Heart left ventricle (tissue), 16 donors: ENCODE measurements around the gene SLC22A23. TPM values are rescaled to one million over a fixed set of nuclear protein-coding genes. Genes with fewer than 3 reads are reported as not detected.

Source experiments
- ATAC-seq, 4 donors: fragments of 200-7000 bp; cut with Tn5 transposase; one replicate each; pipeline ENCODE4 v1.9.1; 2020 to 2022; ENCODE audit warnings: moderate library complexity in 4 of 4, mild to moderate bottlenecking in 3 of 4, moderate number of reproducible peaks in 1 of 4
- DNase-seq, 5 donors: peaks; one replicate each; pipeline ENCODE4 v3.0.0-alpha.2; 2020
- H3K27ac ChIP-seq, 12 donors: fragments of 200-600 bp; sonication (generic) in 4 of 12; one replicate each; pipeline versions ENCODE4 v1.5.0 to v1.8.0; 2016 to 2022; ENCODE audit warnings: mild to moderate bottlenecking in 2 of 12
- H3K27me3 ChIP-seq, 9 donors: fragments of 200-600 bp; sonication (generic) in 2 of 9; one replicate each; pipeline versions ENCODE4 v1.5.1 to v1.8.0; 2016 to 2022; ENCODE audit warnings: mild to moderate bottlenecking in 3 of 9
- H3K36me3 ChIP-seq, 9 donors: fragments of 200-600 bp; sonication (generic) in 2 of 9; one replicate each; pipeline versions ENCODE4 v1.5.0 to v1.8.0; 2018 to 2022; ENCODE audit warnings: mild to moderate bottlenecking in 2 of 9
- H3K4me1 ChIP-seq, 12 donors: fragments of 200-600 bp; sonication (generic) in 4 of 12; one replicate each; pipeline versions ENCODE4 v1.5.0 to v1.8.0; 2016 to 2022; ENCODE audit warnings: mild to moderate bottlenecking in 3 of 12
- H3K4me3 ChIP-seq, 12 donors: fragments of 200-600 bp; sonication (generic) in 4 of 12; one replicate each; pipeline versions ENCODE4 v1.5.0 to v1.8.0; 2017 to 2022; ENCODE audit warnings: mild to moderate bottlenecking in 9 of 12, moderate library complexity in 4 of 12
- H3K9me3 ChIP-seq, 12 donors: fragments of 200-600 bp; sonication (generic) in 4 of 12; one replicate each; pipeline versions ENCODE4 v1.5.0 to v1.8.0; 2016 to 2022; ENCODE audit warnings: mild to moderate bottlenecking in 1 of 12
- POLR2A ChIP-seq, 2 donors: fragments of 450-650 bp; IDR thresholded peaks; one replicate each; pipeline ENCODE4 v1.6.1; 2017; ENCODE audit warnings: antibody characterized with exemption in 2 of 2, mild to moderate bottlenecking in 2 of 2, moderate library complexity in 2 of 2
- WGBS, 4 donors: extraction: QIAGEN DNeasy Blood & Tissue Kit in 2 of 4; methylation state at CpG; one replicate each; pipeline versions ENCODE4 v1.1.5 to v1.1.7; 2013 to 2018; 5-methylcytosine and 5-hydroxymethylcytosine counted together
- intact Hi-C, 10 donors: fragments of 100-400 bp; cut with DNase I; formaldehyde crosslinking; loops; one replicate each; pipeline versions ENCODE4 v1.11.1 to v1.14.2; 2022
- polyA plus RNA-seq, 2 donors: library from polyadenylated mRNA; stranded (reverse); fragments of 200-250 nt; gene quantifications; one replicate each; pipeline ENCODE4 v1.2.3, GENCODE V29; 2013
- total RNA-seq, 9 donors: library from RNA; depleted of rRNA in 2 of 9; stranded (reverse); fragments of >200 nt in 2 of 9; fragmentation: NEBNext Ultra II Directional in 3 of 9; extraction: Animal tissue kit (Norgen Biotek cat#: 25700) in 3 of 9; gene quantifications; one replicate each; pipeline versions ENCODE4 v1.1.0 to v1.2.4, GENCODE V29; 2016 to 2023
- TF ChIP-seq, protein P1 (sequence below), 12 donors: fragments of 200-600 bp; sonication (generic) in 4 of 12; IDR thresholded peaks; one replicate each; pipeline versions ENCODE4 v1.5.0 to v1.8.0; 2018 to 2022; ENCODE audit warnings: antibody characterized with exemption in 12 of 12, mild to moderate bottlenecking in 5 of 12
- donor health status: ischemic (EF 13 %, LVEDD 7.1; RV severe dilation, severe dysfunction).
- donor health status: healthy with polysubstance abuse.
- donor health status: DM: no; HTN: yes; CAD: no.
- donor health status: DM: no; HTN: no; CAD: no.
- donor health status: ischemic (EF 25% LVEDD 6.9; RV normal size, moderate dysfunction).
- donor health status: ischemic (EF 25% LVEDD 5.7; RV mildly dilated, moderate dysfunction).
- donor health status: healthy.
- donor health status: DM: yes; HTN: yes; CAD: no.
- donor health status: ischemic (EF 35%, LVEDD 5.7; RV mildly dilated, moderate dysfunction).
- donor health status: nonischemic (EF 11% LVEDD 7.7; RV severe dilation, severe dysfunction).
- donor health status: DM: yes; HTN: yes; CAD: no.
- donor health status: PGD.
- donor health status: ischemic (EF 29% LVEDD 5.4; RV normal size, mild dysfunction).
- donor health status: nonischemic (EF 23%, LVEDD 6.1; RV moderate dilation, normal function).

SLC22A23 gene
- total and polyA plus RNA-seq, 11 donors, result 2.9 to 12.4 (median 5.2) TPM

DNA sequence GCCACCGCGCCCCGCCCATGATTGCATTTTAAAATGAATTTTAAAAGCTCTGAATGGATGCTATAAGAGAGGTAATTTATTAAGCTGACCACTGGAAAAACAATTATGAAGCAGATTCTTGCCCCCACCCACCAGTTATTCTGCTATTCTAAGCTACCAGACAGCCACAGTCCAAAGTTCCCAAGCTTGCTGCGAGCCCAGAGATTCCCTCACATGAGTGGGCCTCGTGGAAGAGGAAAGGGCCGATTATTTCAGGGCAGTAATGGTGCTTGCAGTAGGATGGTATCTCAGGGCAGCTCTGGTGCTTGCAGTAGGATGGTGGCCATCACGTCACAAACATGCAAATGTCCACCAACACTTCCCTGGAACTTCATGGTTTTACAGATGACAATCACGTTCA is 56.7 kb downstream of the SLC22A23 start:
- Histone ChIP-seq H3K9me3 (no peaks in the 10 kb centered on the region), H3K4me3 (no peak overlapping the region), H3K36me3 (no peaks in the 10 kb centered on the region), H3K27me3 (no peaks in the 10 kb centered on the region), H3K27ac (no peak overlapping the region), H3K4me1 (peaks cover 0 to 13% (median 0%) of the 10 kb centered on the region in 12 donors)
- DNase-seq (no peak), ATAC-seq (no peak)
- intact Hi-C loops, result loop anchor here in 1 of 10 donors (10.0 kb wide), 1 partner anchor 335 kb away; no protein-coding TSS in a partner anchor
- TF ChIP-seq POLR2A (IDR thresholded peaks at IDR 0.05), result no peak
- TF ChIP-seq, protein P1, sequence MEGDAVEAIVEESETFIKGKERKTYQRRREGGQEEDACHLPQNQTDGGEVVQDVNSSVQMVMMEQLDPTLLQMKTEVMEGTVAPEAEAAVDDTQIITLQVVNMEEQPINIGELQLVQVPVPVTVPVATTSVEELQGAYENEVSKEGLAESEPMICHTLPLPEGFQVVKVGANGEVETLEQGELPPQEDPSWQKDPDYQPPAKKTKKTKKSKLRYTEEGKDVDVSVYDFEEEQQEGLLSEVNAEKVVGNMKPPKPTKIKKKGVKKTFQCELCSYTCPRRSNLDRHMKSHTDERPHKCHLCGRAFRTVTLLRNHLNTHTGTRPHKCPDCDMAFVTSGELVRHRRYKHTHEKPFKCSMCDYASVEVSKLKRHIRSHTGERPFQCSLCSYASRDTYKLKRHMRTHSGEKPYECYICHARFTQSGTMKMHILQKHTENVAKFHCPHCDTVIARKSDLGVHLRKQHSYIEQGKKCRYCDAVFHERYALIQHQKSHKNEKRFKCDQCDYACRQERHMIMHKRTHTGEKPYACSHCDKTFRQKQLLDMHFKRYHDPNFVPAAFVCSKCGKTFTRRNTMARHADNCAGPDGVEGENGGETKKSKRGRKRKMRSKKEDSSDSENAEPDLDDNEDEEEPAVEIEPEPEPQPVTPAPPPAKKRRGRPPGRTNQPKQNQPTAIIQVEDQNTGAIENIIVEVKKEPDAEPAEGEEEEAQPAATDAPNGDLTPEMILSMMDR (IDR thresholded peaks at IDR 0.05), result no peak
- WGBS, 4 donors, result 94 to 96% (median 96%) methylated on average over 8 of the region's 8 CpGs

DNA sequence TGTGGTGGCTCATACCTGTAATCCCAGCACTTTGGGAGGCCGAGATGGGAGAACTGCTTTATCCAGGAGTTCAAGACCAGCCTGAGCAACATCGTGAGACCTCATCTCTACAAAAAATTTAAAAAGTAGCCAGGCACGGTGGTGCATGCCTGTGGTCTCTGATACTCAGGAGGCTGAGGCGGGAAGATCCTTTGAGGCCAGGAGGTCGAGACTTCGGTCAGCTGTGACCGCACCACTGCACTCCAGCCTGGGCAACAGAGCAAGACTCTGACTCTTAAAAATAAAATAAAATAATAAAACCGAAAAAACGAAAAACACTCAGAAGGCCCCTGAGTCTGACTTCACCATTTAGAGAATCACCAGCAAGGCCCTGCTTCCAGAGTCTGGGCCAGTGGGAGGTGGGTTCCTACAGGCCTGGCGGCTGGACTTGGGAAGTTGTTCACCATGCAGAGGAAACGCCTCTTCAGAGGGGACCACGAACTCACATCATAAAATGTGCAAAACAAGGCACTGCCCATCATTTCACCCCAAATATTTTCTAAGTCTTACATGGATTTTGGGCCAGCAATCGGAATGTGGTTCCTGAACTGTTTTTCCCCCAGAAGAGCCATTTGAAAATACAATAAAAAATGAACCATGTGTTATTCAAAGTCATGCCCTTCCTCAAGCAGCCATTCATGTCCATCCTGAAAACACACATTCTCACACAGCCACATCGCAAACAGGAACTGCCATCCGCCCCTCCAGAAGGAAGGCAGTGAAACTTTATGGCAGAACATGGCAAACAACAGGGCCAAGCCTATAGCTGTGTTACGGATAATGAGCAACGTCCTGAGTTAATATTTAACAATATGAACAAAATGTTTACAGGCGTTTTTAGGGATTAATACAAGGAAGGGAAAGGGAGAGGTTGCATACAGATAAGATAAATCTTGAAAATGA is 57.8 kb downstream of the SLC22A23 start:
- no peak for ATAC-seq
- Histone ChIP-seq H3K4me1 (peaks cover 0 to 13% (median 0%) of the 10 kb centered on the region in 12 donors), H3K27me3 (no peaks in the 10 kb centered on the region), H3K9me3 (no peaks in the 10 kb centered on the region), H3K4me3 (no peak overlapping the region), H3K27ac (no peak overlapping the region), H3K36me3 (no peaks in the 10 kb centered on the region)
- WGBS, 4 donors, result 91 to 95% (median 92%) methylated on average over 18 of the region's 18 CpGs
- intact Hi-C loops, result no loop called here
- no peak for DNase-seq
- no peak for TF ChIP-seq POLR2A (IDR thresholded peaks at IDR 0.05)
- TF ChIP-seq, protein P1 (IDR thresholded peaks at IDR 0.05), result no peak

DNA sequence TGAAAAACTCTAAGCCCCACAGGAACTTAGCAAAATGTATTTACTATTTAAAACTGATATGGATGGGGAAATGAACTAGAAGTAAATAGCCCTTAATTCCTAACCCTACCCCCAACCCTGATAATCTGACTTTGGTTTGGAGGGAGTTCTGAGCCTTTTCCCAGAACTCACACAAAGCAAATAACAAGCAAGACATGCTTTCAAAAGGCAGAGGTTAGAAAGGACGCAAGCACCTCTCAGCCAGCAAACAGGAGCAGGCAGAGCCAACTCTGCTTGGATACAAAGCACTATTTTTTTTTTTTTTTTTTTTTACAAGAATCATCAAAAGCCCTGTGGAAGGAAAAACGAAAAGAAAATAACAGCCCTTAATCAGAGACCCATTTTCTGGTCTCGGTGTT is 58.7 kb downstream of the SLC22A23 start:
- Histone ChIP-seq H3K4me1 (peaks cover 0 to 13% (median 0%) of the 10 kb centered on the region in 12 donors), H3K4me3 (no peak overlapping the region), H3K27ac (no peak overlapping the region), H3K27me3 (no peaks in the 10 kb centered on the region), H3K9me3 (no peaks in the 10 kb centered on the region), H3K36me3 (no peaks in the 10 kb centered on the region)
- WGBS, 4 donors, result 39 to 84% (median 61%) methylated on average over 3 of the region's 3 CpGs
- intact Hi-C loops, result no loop called here
- TF ChIP-seq POLR2A (IDR thresholded peaks at IDR 0.05), result no peak
- TF ChIP-seq, protein P1 (IDR thresholded peaks at IDR 0.05), result no peak
- no peak for ATAC-seq
- no peak for DNase-seq
